Activated CD4-positive, alpha-beta T cell treated with anti-CD3 and anti-CD28 coated beads for 48 hours (primary cell): Measurements from ENCODE around the gene ROR1.

Experiments
- DNase-seq: peaks from one replicate; pipeline ENCODE4 v3.0.0-alpha.2; 2020

The ROR1 gene

GRCh38 chr1:64161357-64161941 is 387.6 kb downstream of the ROR1 start:
- DNase-seq = no peak

GRCh38 chr1:64162151-64162550 is 388.3 kb downstream of the ROR1 start:
- DNase-seq = no peak

DNA sequence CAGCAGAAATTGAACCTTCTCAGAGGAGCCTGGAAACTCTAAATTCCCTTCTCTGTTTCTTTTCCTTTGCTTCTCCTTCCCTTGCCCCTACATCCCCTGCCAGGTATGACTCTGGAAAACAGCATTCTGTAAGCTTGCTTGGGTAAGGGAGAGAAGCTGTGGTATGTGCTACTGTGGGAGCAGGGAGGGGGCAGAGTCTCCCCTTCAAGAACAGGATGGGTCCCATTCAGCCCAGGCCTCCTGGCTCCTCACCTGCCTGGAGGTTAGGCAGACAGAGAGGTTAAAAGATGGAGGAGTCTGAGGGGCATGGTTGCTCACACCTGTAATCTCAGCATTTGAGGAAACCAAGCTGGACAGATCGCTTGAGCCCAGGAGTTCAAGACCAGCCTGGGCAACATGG is 389.0 kb downstream of the ROR1 start:
- no peak for DNase-seq

DNA sequence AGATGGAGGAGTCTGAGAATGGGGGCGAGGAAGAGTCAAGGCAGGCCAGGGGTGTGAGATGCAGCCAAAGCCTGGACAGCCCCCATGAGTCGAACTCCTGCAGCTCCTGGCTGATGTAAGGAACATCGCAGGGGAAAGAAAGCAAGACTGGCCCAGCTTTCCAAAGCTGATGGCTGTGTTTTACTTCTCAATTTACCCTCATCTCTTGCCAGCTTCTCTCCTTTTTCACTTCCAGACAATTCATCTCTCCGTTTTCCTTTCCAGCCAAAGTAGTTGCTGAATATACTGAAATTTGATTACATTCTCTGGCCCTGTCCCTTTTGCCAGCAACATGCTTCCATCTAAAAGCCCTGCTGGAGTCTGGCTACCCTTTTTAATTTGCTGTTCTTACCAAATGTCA is 389.6 kb downstream of the ROR1 start:
- DNase-seq = no peak

DNA sequence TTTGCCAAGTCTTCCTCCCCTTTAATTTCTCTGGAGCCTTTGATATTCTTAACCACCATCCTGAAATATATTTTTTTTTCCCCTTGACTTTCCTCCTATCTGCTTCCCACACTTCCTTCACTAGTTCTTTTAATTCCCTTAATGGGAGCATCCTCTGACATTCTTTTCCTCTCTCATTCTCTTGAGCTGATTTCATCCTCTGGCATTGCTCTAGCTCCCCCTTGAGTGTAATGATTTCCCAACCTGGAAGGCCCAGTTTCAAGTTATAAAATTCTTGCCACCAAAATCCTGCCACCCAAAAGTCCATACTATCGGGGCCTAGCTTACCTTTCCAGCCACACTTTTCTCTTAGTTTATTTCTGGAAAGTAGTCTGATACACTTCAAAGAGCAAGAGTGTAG is 390.2 kb downstream of the ROR1 start:
- DNase-seq = no peak

- no peak for DNase-seq
Measured at GRCh38 chr1:64166629-64167028, 392.8 kb downstream of the ROR1 start.

DNA sequence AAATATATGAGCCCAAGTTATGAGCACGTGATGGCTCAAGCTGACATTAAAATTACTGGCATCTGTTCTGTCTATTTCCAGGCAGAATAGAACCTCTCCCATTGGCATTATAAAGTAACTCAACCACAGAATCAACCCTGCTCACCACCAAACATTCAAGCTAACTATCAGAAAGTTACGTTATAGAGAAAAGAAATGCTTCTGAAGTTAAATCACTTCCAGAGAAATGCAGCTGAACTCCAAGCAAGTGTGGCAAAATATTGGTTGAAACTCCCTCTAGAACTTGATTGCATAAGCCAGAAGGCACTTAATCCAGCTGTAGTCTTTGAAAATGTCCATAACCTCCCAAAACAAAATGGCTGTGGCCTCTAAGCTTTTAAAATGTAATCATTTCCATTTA is 393.4 kb downstream of the ROR1 start:
- no peak for DNase-seq

DNA sequence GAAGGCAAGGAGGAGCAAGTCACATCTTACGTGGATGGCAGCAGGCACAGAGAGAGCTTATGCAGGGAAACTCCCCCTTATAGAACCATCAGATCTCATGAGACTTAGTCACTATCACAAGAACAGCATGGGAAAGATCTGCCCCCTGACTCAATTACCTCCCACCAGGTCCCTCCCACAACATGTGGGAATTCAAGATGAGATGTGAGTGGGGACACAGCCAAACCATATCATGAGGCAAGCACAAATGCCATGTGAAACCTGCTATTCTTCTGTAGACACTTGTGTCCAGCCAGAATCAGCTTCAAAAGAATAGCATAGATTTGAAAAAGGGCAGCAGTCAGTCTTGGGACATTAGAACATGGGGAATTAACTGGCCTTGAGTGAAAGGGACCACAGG is 397.4 kb downstream of the ROR1 start:
- DNase-seq = no peak

GRCh38 chr1:64171797-64172281 is 398.0 kb downstream of the ROR1 start:
- DNase-seq = no peak

DNA sequence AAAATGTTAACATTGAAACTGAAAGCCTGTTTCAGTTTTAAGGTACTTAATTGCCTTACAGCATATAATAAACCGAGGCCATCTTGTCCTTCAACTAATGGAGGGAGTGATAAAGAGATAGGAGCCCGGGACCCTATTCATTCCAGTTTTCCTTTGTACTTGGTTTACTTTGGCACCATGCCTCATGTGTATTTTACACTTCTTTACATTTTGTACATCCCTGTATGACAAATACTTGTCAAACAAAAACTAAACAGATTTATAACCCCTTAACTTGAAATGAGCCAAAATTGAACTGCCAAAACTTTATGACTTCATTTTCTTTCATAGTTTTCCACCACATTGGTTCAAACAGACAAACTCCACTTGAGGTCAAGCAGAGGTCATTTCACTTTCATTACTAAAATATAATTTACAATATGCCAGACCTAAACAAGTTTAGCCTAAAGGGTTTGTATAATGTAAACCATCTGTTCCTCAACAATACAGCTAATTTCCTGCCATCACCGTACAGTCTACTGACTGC is 398.7 kb downstream of the ROR1 start:
- no peak for DNase-seq

DNA sequence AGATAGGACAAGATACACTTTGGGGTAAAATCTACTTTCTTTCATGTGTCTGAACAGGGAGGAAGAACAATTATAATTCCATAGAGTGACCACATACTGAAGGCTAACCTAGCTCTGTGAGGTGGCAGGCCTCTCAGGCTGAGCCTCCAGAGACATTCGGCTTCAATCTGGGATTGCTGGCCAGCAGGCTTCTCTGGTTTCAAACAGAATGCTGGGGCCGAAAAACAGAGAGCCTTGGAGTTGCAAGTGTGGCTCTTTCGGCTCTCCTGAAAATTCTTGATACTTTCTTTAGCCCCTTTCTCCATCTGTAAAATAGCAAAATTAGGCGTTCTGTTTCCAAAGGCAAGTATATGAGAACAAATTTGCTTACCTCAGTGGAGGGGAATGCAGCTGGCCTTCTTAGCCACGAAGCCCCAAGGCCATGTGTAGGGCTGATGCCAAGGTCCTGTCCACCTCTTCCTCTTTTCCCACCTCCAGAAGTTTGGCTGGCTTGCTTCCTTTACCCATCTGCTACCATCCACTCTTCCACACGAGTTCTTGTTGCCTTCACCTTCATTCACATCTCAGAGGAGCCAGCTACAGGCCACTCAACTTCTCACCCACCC is 399.6 kb downstream of the ROR1 start:
- DNase-seq = no peak

GRCh38 chr1:64175639-64176038 is 401.8 kb downstream of the ROR1 start:
- DNase-seq = no peak

- DNase-seq = no peak
Measured at GRCh38 chr1:64176659-64177058, 402.8 kb downstream of the ROR1 start.

- DNase-seq = no peak
Measured at GRCh38 chr1:64179588-64179987, 405.8 kb downstream of the ROR1 start.

DNA sequence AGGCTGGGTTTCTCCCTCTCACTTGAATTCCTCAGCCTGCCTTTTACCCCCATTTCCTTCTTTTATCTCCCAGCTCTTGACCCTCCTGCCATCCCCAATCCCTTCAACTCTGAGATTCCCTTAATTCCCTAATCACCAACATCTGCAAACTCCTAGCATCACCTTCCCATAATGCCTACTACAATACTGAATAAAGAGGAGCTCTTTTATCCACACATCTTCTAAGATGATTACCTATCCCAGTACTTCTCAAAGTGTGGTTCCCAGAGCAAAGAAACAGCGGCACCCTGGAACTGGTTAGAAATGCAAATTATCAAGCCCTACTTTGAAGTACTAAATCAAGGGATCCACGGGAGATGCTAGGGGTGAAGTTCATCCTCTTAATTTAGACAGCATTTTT is 408.4 kb downstream of the ROR1 start:
- DNase-seq = no peak

DNA sequence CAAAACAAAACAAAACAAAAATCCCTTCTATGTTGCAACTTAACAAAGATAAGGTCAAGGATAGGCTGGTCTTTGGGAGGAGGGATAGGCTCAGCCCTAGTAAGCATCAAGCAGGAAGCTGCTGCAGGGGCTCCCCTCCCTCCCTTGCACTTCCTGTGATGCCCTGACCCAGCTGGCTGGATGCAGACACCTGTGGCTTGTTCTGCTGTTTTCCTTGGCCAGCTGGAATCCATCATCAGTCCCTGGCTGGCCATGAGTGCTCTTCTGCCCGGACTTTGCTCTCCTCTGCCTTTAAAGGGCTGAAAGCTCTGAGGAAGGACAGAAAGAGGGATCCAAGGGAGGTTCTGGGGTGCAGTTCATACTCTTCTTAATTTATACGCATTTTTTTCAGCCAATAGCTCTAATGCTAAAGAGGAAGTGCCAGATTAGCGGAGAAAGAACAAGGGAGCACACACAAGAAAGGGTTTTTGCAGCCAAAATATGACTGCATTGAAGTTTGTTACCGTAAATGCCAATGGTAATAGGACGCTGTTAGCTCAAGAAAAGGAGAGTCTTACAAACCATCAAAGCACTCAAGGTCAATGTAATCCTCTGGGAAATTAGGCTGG is 409.7 kb downstream of the ROR1 start:
- no peak for DNase-seq

GRCh38 chr1:64184003-64184440 is 410.2 kb downstream of the ROR1 start:
- DNase-seq = no peak

GRCh38 chr1:64186138-64186897 is 412.5 kb downstream of the ROR1 start:
- no peak for DNase-seq

DNA sequence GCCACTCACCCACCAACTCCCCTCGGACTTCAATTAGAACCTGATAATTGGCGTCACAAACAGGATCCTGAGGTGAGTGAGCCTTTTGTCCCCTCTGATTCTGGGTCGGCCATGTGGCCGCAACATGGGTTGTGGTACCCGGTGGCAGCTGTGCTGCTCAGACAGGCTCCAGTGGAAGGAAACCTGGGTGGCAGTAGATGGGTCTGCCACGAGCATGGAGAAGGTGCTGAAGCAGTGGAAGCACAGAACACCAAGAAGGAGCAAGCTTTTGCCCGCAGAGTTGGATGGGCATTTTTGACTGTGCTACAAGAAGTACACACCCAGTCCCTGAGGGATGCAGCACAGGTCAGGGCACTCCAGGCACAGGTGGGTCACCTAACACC is 413.1 kb downstream of the ROR1 start:
- no peak for DNase-seq

DNA sequence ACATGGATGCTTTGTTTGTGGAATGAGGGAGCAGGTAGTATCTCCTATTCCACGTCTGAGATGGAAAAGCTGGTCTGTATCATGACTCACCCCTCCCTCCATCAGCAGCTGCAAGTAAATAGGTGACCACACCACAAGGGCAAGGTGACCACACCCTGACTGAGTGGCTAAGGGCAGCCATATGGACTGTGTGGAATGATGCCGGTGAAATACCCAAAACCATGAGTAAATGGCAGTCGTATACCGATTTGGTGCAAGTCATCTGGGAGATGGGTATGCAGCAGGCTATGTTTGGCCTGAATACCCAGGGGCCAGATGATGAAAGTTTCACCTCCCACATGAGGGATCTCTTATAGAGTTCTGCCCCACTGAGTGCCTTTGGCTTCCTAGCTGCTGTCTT is 413.8 kb downstream of the ROR1 start:
- DNase-seq = no peak

DNA sequence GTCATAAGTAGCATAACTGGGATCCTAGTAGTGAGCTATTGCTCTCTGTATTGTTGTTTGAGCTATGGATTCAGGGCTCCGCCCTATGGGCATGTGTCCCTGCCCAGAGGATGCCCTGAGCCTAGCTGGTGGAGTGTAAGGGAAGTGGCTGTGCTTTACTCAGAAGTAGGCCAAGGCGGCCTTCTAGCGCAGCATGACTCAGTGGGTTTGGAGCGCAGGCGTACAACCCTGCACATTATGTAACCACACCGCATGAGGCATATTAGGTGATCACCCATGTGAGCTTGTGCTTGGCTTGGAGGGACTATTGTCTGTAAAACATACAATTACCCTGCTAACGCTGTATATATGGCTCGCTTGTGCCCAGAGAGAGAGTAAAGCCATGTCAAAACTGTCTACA is 418.5 kb downstream of the ROR1 start:
- DNase-seq = no peak

- DNase-seq = no peak
Measured at GRCh38 chr1:64194168-64195080, 420.6 kb downstream of the ROR1 start.

DNA sequence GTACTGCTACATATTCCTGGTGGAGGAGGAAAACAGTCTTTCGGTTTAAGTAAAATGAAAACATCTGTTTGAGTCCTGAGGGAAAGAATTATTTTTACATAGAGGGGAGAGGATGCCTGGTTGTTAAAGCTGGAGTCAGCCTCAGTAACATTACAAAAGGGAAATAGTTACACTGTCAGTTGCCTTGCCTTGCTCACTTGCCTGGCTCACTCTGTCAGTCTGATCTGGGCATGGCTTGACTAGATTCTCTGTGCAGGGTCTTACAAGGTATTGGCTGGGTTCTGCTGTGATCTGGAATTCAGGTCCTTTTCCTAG is 421.2 kb downstream of the ROR1 start:
- no peak for DNase-seq
